Measurements from ENCODE around the gene CYP2D6. TPM values are rescaled to one million over a fixed set of nuclear protein-coding genes. Genes with fewer than 3 reads are reported as not detected.
"Not testable (repeated sequence)": the region's sequence is repeated elsewhere in the genome, so short reads cannot be mapped to it uniquely, and the experiment has no call there.

Gene CYP2D6
- total and polyA plus RNA-seq, 2 experiments from 2014 or later: 0.15 TPM; not detected in 1

GRCh38 chr22:42127606-42128005 is 3.0 kb downstream of the CYP2D6 start:
- no peak overlapping the region for H3K27ac ChIP-seq
- no peaks in the 10 kb centered on the region for H3K36me3 ChIP-seq (ENCODE audit: low read depth)
- no peak overlapping the region for H3K4me2 ChIP-seq (ENCODE audit: unreplicated experiment)
- DNase-seq: no peak
- no peaks in the 10 kb centered on the region for H3K27me3 ChIP-seq (replicated peaks; ENCODE audit: insufficient read depth)
- H4K20me1 ChIP-seq (ENCODE audit: insufficient read depth): no peaks in the 10 kb centered on the region
- in situ Hi-C loops (cut with MboI): no loop called here
- no peaks in the 10 kb centered on the region for H3K79me2 ChIP-seq (ENCODE audit: insufficient read depth)
- no peaks in the 10 kb centered on the region for H3K9me2 ChIP-seq (ENCODE audit: insufficient read depth)
- WGBS, 2 experiments (ENCODE audit: low coverage in 1 of 2, low lambda C conversion rate in 2 of 2, missing lambda C conversion rate in 2 of 2): 80 to 86% methylated on average over 16 of the region's 16 CpGs
- no peak overlapping the region for H3K9ac ChIP-seq
- no peak overlapping the region for H2AFZ ChIP-seq
- H3F3A ChIP-seq (ENCODE audit: insufficient read depth): no peaks in the 10 kb centered on the region
- no peak overlapping the region for H3K4me3 ChIP-seq
- no peaks in the 10 kb centered on the region for H3K4me1 ChIP-seq (ENCODE audit: insufficient read depth)
- TF ChIP-seq EZH2 (IDR thresholded peaks at IDR 0.05; ENCODE audit: insufficient read depth, poor library complexity, severe bottlenecking) (no peak), EZH2phosphoT487 (IDR thresholded peaks at IDR 0.05; ENCODE audit: insufficient read depth, low read depth) (no peak)
- no peaks in the 10 kb centered on the region for H3K9me3 ChIP-seq (ENCODE audit: low read depth)

GRCh38 chr22:42123529-42123928 is 7.1 kb downstream of the CYP2D6 start:
- WGBS, 2 experiments (ENCODE audit: low coverage in 1 of 2, low lambda C conversion rate in 2 of 2, missing lambda C conversion rate in 2 of 2): no CpG with 5 or more reads among the region's 4 CpGs
- H3K4me1 ChIP-seq (ENCODE audit: insufficient read depth); H3K27me3 ChIP-seq (replicated peaks; ENCODE audit: insufficient read depth); H3K4me3 ChIP-seq; H2AFZ ChIP-seq; H3F3A ChIP-seq (ENCODE audit: insufficient read depth); H3K9ac ChIP-seq; H3K27ac ChIP-seq; H4K20me1 ChIP-seq (ENCODE audit: insufficient read depth); H3K79me2 ChIP-seq (ENCODE audit: insufficient read depth); H3K4me2 ChIP-seq (ENCODE audit: unreplicated experiment); H3K9me3 ChIP-seq (ENCODE audit: low read depth); H3K9me2 ChIP-seq (ENCODE audit: insufficient read depth); in situ Hi-C loops (cut with MboI); H3K36me3 ChIP-seq (ENCODE audit: low read depth); DNase-seq: not testable (repeated sequence)

DNA sequence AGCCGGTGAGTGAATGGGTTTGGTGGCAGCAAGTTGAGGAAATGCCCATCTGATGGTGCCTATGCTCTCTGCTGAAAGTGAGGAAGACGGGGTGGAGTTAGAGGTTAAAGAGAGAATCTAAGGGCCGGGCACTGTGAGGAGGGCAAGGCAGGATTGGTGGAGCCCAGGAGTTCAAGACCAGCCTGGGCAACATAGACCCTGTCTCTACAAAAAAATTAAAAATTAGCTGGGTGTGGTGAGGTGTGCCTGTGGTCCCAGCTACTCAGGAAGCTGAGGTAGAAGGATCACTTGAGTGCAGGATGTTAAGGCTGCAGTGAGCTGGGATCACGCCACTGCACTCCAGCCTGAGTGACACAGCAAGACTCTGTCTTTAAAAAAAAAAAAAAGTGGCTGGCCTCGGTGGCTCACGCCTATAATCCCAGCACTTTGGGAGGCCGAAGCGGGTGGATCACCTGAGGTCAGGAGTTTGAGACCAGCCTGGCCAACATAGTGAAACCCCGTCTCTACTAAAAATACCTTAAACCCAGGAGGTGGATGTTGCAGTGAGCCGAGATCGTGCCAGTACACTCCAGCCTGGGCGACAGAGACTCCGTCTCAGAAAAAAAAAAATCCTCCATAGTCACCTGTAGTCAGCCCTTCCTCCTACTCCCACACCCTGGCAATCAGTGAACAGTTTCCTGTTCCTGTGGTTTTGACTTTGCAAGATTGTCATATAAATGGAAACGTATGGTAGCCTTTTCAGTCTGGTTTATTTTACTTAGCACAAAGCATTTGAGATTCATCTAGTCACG is 10.2 kb downstream of the CYP2D6 start:
- H3K4me2 ChIP-seq (ENCODE audit: unreplicated experiment); H4K20me1 ChIP-seq (ENCODE audit: insufficient read depth); H3K27me3 ChIP-seq (replicated peaks; ENCODE audit: insufficient read depth); DNase-seq; H3K79me2 ChIP-seq (ENCODE audit: insufficient read depth); H3K9ac ChIP-seq; H3K4me1 ChIP-seq (ENCODE audit: insufficient read depth); H2AFZ ChIP-seq; in situ Hi-C loops (cut with MboI); H3K36me3 ChIP-seq (ENCODE audit: low read depth); H3K9me3 ChIP-seq (ENCODE audit: low read depth); H3K9me2 ChIP-seq (ENCODE audit: insufficient read depth); H3K4me3 ChIP-seq; H3K27ac ChIP-seq; H3F3A ChIP-seq (ENCODE audit: insufficient read depth): not testable (repeated sequence)
- WGBS, 2 experiments (ENCODE audit: low coverage in 1 of 2, low lambda C conversion rate in 2 of 2, missing lambda C conversion rate in 2 of 2): 89 to 93% methylated on average over 15 of the region's 15 CpGs

DNA sequence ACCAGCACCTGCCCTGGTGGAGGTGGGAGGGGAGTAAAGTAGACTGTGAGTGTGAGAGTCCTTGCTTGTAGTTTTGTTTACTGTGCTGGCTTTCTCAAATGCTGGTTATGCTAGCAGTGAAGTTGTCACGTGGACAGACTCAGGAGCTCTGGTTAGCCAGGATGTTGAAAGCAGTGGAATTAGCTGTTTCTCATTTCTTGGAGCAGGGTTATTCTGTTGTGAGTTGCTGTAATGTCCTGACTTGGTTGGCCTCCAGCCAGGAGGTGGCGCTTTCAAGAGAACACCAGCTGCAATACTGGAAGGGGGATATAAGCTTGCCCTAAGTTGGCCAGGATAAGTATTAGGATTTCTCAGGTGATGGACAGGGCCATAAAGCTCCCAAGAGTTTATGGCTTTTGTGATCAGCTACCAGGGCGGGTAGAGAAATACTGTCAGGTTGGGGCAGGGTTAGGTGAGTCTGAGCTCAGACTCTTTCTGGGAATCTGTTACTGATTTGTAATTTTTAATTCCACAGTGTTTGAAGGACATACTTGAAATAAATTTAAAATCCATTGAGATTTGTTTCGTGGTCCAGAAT is 13.7 kb downstream of the CYP2D6 start:
- no peaks in the 10 kb centered on the region for H3K27me3 ChIP-seq (replicated peaks; ENCODE audit: insufficient read depth)
- H3K4me2 ChIP-seq (ENCODE audit: unreplicated experiment): no peak overlapping the region
- no peaks in the 10 kb centered on the region for H3F3A ChIP-seq (ENCODE audit: insufficient read depth)
- no peak overlapping the region for H2AFZ ChIP-seq
- H3K9ac ChIP-seq: no peak overlapping the region
- H3K79me2 ChIP-seq (ENCODE audit: insufficient read depth): no peaks in the 10 kb centered on the region
- WGBS, 2 experiments (ENCODE audit: low coverage in 1 of 2, low lambda C conversion rate in 2 of 2, missing lambda C conversion rate in 2 of 2): 69 to 70% methylated on average over 4 of the region's 4 CpGs
- TF ChIP-seq EZH2phosphoT487 (IDR thresholded peaks at IDR 0.05; ENCODE audit: insufficient read depth, low read depth) (no peak), EZH2 (IDR thresholded peaks at IDR 0.05; ENCODE audit: insufficient read depth, poor library complexity, severe bottlenecking) (no peak)
- no peaks in the 10 kb centered on the region for H3K9me2 ChIP-seq (ENCODE audit: insufficient read depth)
- no peaks in the 10 kb centered on the region for H3K9me3 ChIP-seq (ENCODE audit: low read depth)
- no peak overlapping the region for H3K4me3 ChIP-seq
- no peaks in the 10 kb centered on the region for H3K4me1 ChIP-seq (ENCODE audit: insufficient read depth)
- in situ Hi-C loops (cut with MboI): no loop called here
- H4K20me1 ChIP-seq (ENCODE audit: insufficient read depth): no peaks in the 10 kb centered on the region
- no peaks in the 10 kb centered on the region for H3K36me3 ChIP-seq (ENCODE audit: low read depth)
- DNase-seq: no peak
- no peak overlapping the region for H3K27ac ChIP-seq

- H3K27me3 ChIP-seq (replicated peaks; ENCODE audit: insufficient read depth); H2AFZ ChIP-seq; H3K36me3 ChIP-seq (ENCODE audit: low read depth); H3F3A ChIP-seq (ENCODE audit: insufficient read depth); H3K9ac ChIP-seq; H3K9me3 ChIP-seq (ENCODE audit: low read depth); H3K4me1 ChIP-seq (ENCODE audit: insufficient read depth); H3K4me3 ChIP-seq; H3K27ac ChIP-seq; H4K20me1 ChIP-seq (ENCODE audit: insufficient read depth); in situ Hi-C loops (cut with MboI); H3K79me2 ChIP-seq (ENCODE audit: insufficient read depth); H3K9me2 ChIP-seq (ENCODE audit: insufficient read depth); DNase-seq; H3K4me2 ChIP-seq (ENCODE audit: unreplicated experiment): not testable (repeated sequence)
- WGBS, 2 experiments (ENCODE audit: low coverage in 1 of 2, low lambda C conversion rate in 2 of 2, missing lambda C conversion rate in 2 of 2): 68 to 75% methylated on average over 6 of the region's 6 CpGs
These were observed 15.2 kb downstream of the CYP2D6 start for GRCh38 chr22:42115420-42115830.
